ENCODE measurements around the gene CELA2A. TPM values are rescaled to one million over a fixed set of nuclear protein-coding genes. Genes with fewer than 3 reads are reported as not detected.
A peak's percentile ranks its signal among the peaks of the same experiment; 100 is the strongest.
"Not testable (repeated sequence)": the region's sequence is repeated elsewhere in the genome, so short reads cannot be mapped to it uniquely, and the experiment has no call there.

Gene CELA2A
- total RNA-seq, 1 donor = not detected

- DNase-seq (ENCODE audit: low read depth) = no peak
- H3K4me3 ChIP-seq (ENCODE audit: low read depth, low read length) = no peak overlapping the region
- no peak for TF ChIP-seq CTCF (IDR thresholded peaks at IDR 0.05; ENCODE audit: insufficient read depth, low read depth, low read length)
Observed at GRCh38 chr1:15508700-15509487, 52.4 kb downstream of the CELA2A start.

GRCh38 chr1:15509586-15509985 lies 53.1 kb downstream of the CELA2A start:
- TF ChIP-seq CTCF (IDR thresholded peaks at IDR 0.05; ENCODE audit: insufficient read depth, low read depth, low read length) = no peak
- H3K4me3 ChIP-seq (ENCODE audit: low read depth, low read length) = no peak overlapping the region
- no peak for DNase-seq (ENCODE audit: low read depth)

DNA sequence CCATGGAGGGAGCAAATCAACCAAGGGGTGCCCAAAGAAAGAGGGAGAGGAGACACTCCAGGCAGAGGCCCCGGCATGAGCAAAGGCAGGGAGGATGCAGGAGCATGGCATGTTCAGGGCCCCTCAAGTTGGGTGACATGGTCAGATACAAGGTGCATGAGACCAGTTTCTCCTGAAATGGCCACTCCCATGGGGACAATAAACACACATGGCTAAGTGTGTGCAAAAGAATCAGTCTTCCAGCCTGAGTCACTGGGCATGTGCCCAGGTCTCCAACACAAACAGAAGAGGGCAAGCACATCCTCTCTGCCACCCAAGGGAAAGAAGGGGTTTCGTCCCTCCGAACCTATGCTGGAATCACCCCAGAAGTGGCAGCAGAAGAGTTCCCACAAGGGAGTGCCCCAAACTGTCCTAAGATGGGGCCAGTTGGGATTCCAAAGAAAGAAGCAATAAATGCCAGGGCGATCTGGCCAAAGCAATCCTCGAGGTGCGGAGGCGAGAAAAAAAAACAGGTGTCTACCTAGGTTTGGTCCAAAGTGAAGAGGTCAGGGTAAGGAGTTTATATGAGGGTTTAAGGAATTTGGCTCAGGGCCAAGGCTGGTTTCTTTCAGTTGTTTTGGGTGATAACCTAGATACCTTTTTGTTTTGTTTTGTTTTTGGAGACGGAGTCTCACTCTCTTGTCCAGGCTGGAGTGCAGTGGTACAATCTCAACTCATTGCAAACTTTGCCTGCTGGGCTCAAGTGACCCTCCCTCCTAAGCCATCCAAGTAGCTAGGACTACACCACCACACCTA lies 54.3 kb downstream of the CELA2A start:
- H3K4me3 ChIP-seq (ENCODE audit: low read depth, low read length) = no peak overlapping the region
- no peak for DNase-seq (ENCODE audit: low read depth)
- no peak for TF ChIP-seq CTCF (IDR thresholded peaks at IDR 0.05; ENCODE audit: insufficient read depth, low read depth, low read length)

DNA sequence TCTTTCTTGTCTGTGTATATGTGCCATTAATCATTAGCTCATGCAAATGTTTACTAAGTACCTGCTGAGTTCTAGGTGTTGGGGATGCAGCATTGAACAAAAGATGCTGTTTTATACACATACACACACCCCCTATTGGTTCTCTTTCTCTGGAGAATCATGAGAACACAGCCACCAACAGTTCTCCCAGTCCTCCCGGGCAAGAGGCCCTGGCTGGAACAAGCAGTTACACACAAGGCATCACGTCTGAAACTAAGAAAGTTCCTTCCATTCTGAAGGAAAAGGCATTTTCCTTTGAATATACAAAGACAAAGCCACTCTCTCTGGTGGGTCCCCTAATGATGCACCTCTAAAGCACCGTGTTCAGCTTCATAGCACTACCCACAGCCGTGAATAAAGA lies 56.7 kb downstream of the CELA2A start:
- no peak for DNase-seq (ENCODE audit: low read depth)
- no peak overlapping the region for H3K4me3 ChIP-seq (ENCODE audit: low read depth, low read length)
- TF ChIP-seq CTCF (IDR thresholded peaks at IDR 0.05; ENCODE audit: insufficient read depth, low read depth, low read length) = no peak

GRCh38 chr1:15513919-15514318 lies 57.4 kb downstream of the CELA2A start:
- TF ChIP-seq CTCF (IDR thresholded peaks at IDR 0.05; ENCODE audit: insufficient read depth, low read depth, low read length) = no peak
- H3K4me3 ChIP-seq (ENCODE audit: low read depth, low read length) = no peak overlapping the region
- DNase-seq (ENCODE audit: low read depth) = no peak

- not testable (repeated sequence) for H3K4me3 ChIP-seq (ENCODE audit: low read depth, low read length); DNase-seq (ENCODE audit: low read depth)
Observed at GRCh38 chr1:15514557-15514956, 58.0 kb downstream of the CELA2A start.

GRCh38 chr1:15515022-15515663 lies 58.6 kb downstream of the CELA2A start:
- H3K4me3 ChIP-seq (ENCODE audit: low read depth, low read length) = no peak overlapping the region
- peak; percentile 52 for DNase-seq (ENCODE audit: low read depth)
- no peak for TF ChIP-seq CTCF (IDR thresholded peaks at IDR 0.05; ENCODE audit: insufficient read depth, low read depth, low read length)

Data from fibroblast of villous mesenchyme (primary cell).